ENCODE data around the gene RELCH.

- TF ChIP-seq CTCF (IDR thresholded peaks at IDR 0.05; ENCODE audit: insufficient read depth, low read depth, low read length) (no peak), EZH2 (IDR thresholded peaks at IDR 0.05; ENCODE audit: insufficient read depth, low read length) (no peak)
Observed at GRCh38 chr18:62332964-62333695, 146.1 kb downstream of the RELCH start.

All from astrocyte (in vitro differentiated cells and primary cell).